Retinal pigment epithelial cell (primary cell): Measurements from ENCODE around the gene RNASE12.
"Not testable (repeated sequence)": the region's sequence is repeated elsewhere in the genome, so short reads cannot be mapped to it uniquely, and the experiment has no call there.

Source experiments
- DNase-seq: peaks from one replicate; pipeline ENCODE4 v3.0.0-alpha.2; 2010; ENCODE audit warnings: low read depth
- H3K4me3 ChIP-seq: 2 replicates; pipeline ENCODE4 v1.5.1; 2011; ENCODE audit warnings: mild to moderate bottlenecking, low read length, control low read depth, moderate library complexity
- CTCF ChIP-seq: conservative IDR thresholded peaks from 2 replicates; pipeline ENCODE4 v1.5.1; 2011; ENCODE audit warnings: low read depth, low read length, control low read depth, inconsistent platforms

Gene RNASE12

GRCh38 chr14:20592574-20592973 is 1.4 kb upstream of the RNASE12 start:
- no peak for DNase-seq
- H3K4me3 ChIP-seq: no peak overlapping the region
- no peak for TF ChIP-seq CTCF

GRCh38 chr14:20587489-20588154 is 3.6 kb downstream of the RNASE12 start, which contains the start of gene RNASE11:
TSS of gene RNASE11 (minus strand) at chr14:20588001.
- no peak for DNase-seq
- no peak for TF ChIP-seq CTCF

GRCh38 chr14:20583908-20584307 is 7.3 kb downstream of the RNASE12 start:
- H3K4me3 ChIP-seq: no peak overlapping the region
- DNase-seq: no peak
- TF ChIP-seq CTCF: no peak

More at GRCh38 chr14:20587489-20588154, 3.6 kb downstream of the RNASE12 start, which contains the start of gene RNASE11:
- no peak within 1 kb of the TSS for H3K4me3 ChIP-seq

- TF ChIP-seq CTCF: no peak
- DNase-seq: no peak
- no peak overlapping the region for H3K4me3 ChIP-seq
These were observed 8.0 kb downstream of the RNASE12 start for GRCh38 chr14:20583142-20583541.

GRCh38 chr14:20580242-20580641 is 10.9 kb downstream of the RNASE12 start:
- no peak for TF ChIP-seq CTCF
- no peak overlapping the region for H3K4me3 ChIP-seq

GRCh38 chr14:20578784-20579502 is 12.2 kb downstream of the RNASE12 start:
- no peak overlapping the region for H3K4me3 ChIP-seq
- TF ChIP-seq CTCF: no peak
- no peak for DNase-seq

More at GRCh38 chr14:20580242-20580641, 10.9 kb downstream of the RNASE12 start:
- no peak for DNase-seq

GRCh38 chr14:20578325-20578724 is 12.9 kb downstream of the RNASE12 start:
- H3K4me3 ChIP-seq: no peak overlapping the region
- no peak for TF ChIP-seq CTCF
- no peak for DNase-seq

GRCh38 chr14:20572382-20572990 is 18.7 kb downstream of the RNASE12 start:
- not testable (repeated sequence) for DNase-seq

GRCh38 chr14:20570720-20571119 is 20.5 kb downstream of the RNASE12 start:
- not testable (repeated sequence) for H3K4me3 ChIP-seq, DNase-seq

More at GRCh38 chr14:20572382-20572990, 18.7 kb downstream of the RNASE12 start:
- not testable (repeated sequence) for H3K4me3 ChIP-seq

- not testable (repeated sequence) for H3K4me3 ChIP-seq, DNase-seq
These were observed 21.3 kb downstream of the RNASE12 start for GRCh38 chr14:20569865-20570264.
